Measurements from ENCODE around the gene LRP4. TPM values are rescaled to one million over a fixed set of nuclear protein-coding genes. Genes with fewer than 3 reads are reported as not detected.

LRP4 gene
- total and polyA plus RNA-seq, 10 donors = 0.88 to 30.7 (median 19.9) TPM

- no peak for TF ChIP-seq CTCF (IDR thresholded peaks at IDR 0.05 in 8 of 11, conservative IDR thresholded peaks at IDR 0.05 in 3 of 11)
- TF ChIP-seq POLR2A (IDR thresholded peaks at IDR 0.05) = no peak
- no peak for TF ChIP-seq POLR2AphosphoS5 (IDR thresholded peaks at IDR 0.05)
- no peak for DNase-seq
- intact Hi-C loops (cut with DNase I; ENCODE audit: low total_unique reads) = no loop called here
- H3K36me3 ChIP-seq = peaks cover 0 to 12% (median 0%) of the 10 kb centered on the region in 6 donors
- H3K9me3 ChIP-seq = no peaks in the 10 kb centered on the region
- peaks cover 9 to 74% (median 21%) of the 10 kb centered on the region in 6 donors for H3K4me1 ChIP-seq
- H3K27me3 ChIP-seq (replicated peaks in 1 of 7) = no peaks in the 10 kb centered on the region
- H3K4me3 ChIP-seq = no peak overlapping the region
- H3K27ac ChIP-seq = no peak overlapping the region
Observed at GRCh38 chr11:46840116-46840515, 78.2 kb downstream of the LRP4 start.

- 85 to 93% (median 93%) methylated on average over 6 of the region's 6 CpGs for WGBS, 5 donors
- no peaks in the 10 kb centered on the region for H3K27me3 ChIP-seq (replicated peaks in 1 of 7)
- TF ChIP-seq CTCF (IDR thresholded peaks at IDR 0.05 in 8 of 11, conservative IDR thresholded peaks at IDR 0.05 in 3 of 11) (no peak), POLR2A (IDR thresholded peaks at IDR 0.05) (no peak), POLR2AphosphoS5 (IDR thresholded peaks at IDR 0.05) (no peak)
- peaks cover 0 to 12% (median 0%) of the 10 kb centered on the region in 6 donors for H3K36me3 ChIP-seq
- no peak for DNase-seq
- H3K27ac ChIP-seq = no peak overlapping the region
- no peaks in the 10 kb centered on the region for H3K9me3 ChIP-seq
- peaks cover 0 to 57% (median 6%) of the 10 kb centered on the region in 6 donors for H3K4me1 ChIP-seq
- H3K4me3 ChIP-seq = no peak overlapping the region
- intact Hi-C loops (cut with DNase I; ENCODE audit: low total_unique reads) = no loop called here
Observed at GRCh38 chr11:46838501-46838900, 79.8 kb downstream of the LRP4 start.

- Histone ChIP-seq H3K9me3 (no peaks in the 10 kb centered on the region), H3K36me3 (peaks cover 0 to 12% (median 0%) of the 10 kb centered on the region in 6 donors), H3K4me3 (no peak overlapping the region), H3K27me3 (replicated peaks in 1 of 7) (no peaks in the 10 kb centered on the region), H3K27ac (no peak overlapping the region), H3K4me1 (peaks cover 0 to 51% (median 4%) of the 10 kb centered on the region in 6 donors)
- intact Hi-C loops (cut with DNase I; ENCODE audit: low total_unique reads) = no loop called here
- no peak for DNase-seq
- TF ChIP-seq POLR2A (IDR thresholded peaks at IDR 0.05) (no peak), CTCF (IDR thresholded peaks at IDR 0.05 in 8 of 11, conservative IDR thresholded peaks at IDR 0.05 in 3 of 11) (no peak), POLR2AphosphoS5 (IDR thresholded peaks at IDR 0.05) (no peak)
Observed at GRCh38 chr11:46837860-46838259, 80.5 kb downstream of the LRP4 start.

GRCh38 chr11:46836870-46837269 lies 81.5 kb downstream of the LRP4 start:
- Histone ChIP-seq H3K27me3 (replicated peaks in 1 of 7) (no peaks in the 10 kb centered on the region), H3K27ac (no peak overlapping the region), H3K9me3 (no peaks in the 10 kb centered on the region), H3K4me3 (no peak overlapping the region), H3K36me3 (peaks cover 0 to 8% (median 0%) of the 10 kb centered on the region in 6 donors), H3K4me1 (peaks cover 0 to 44% (median 3%) of the 10 kb centered on the region in 6 donors)
- intact Hi-C loops (cut with DNase I; ENCODE audit: low total_unique reads) = no loop called here
- TF ChIP-seq POLR2AphosphoS5 (IDR thresholded peaks at IDR 0.05) (no peak), CTCF (IDR thresholded peaks at IDR 0.05 in 8 of 11, conservative IDR thresholded peaks at IDR 0.05 in 3 of 11) (no peak), POLR2A (IDR thresholded peaks at IDR 0.05) (no peak)
- no peak for DNase-seq

Data from spleen (tissue), 11 donors.